ENCODE data around the gene SLC12A9.

DNA sequence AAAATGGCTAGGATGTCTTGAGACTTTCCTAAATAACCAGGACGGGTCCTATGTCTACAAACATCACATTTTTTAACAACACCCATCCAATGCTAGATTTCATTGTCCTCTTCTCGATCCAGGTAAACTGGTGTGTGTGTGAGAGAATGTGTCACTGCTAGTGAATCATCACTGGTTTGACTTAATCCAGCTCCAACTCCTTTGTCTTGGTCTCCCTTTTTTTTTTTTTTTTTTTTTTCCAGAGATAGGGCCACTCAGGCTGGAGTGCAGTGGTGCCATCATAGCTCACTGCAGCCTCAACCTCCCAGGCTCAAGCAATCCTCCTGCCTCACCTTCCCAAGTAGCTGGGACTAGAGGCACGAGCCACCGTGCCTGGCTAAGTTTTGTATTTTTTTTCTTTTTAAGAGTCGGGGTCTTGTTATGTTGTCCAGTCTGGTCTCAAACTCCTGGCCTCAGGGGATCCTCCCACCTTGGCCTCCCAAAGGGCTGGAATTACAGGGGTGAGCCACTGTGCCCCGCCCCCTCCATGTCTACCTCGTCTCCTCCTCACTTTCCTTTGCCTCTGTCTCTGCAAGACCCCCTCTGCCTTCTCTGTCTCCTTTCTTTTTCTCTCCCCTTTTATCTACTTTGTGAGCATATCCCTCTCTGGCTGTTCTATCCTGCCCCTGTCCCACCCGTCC lies 39.2 kb downstream of the SLC12A9 start:
- TF ChIP-seq, protein P1, sequence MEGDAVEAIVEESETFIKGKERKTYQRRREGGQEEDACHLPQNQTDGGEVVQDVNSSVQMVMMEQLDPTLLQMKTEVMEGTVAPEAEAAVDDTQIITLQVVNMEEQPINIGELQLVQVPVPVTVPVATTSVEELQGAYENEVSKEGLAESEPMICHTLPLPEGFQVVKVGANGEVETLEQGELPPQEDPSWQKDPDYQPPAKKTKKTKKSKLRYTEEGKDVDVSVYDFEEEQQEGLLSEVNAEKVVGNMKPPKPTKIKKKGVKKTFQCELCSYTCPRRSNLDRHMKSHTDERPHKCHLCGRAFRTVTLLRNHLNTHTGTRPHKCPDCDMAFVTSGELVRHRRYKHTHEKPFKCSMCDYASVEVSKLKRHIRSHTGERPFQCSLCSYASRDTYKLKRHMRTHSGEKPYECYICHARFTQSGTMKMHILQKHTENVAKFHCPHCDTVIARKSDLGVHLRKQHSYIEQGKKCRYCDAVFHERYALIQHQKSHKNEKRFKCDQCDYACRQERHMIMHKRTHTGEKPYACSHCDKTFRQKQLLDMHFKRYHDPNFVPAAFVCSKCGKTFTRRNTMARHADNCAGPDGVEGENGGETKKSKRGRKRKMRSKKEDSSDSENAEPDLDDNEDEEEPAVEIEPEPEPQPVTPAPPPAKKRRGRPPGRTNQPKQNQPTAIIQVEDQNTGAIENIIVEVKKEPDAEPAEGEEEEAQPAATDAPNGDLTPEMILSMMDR (IDR thresholded peaks at IDR 0.05) = no peak
- no peak for TF ChIP-seq POLR2AphosphoS5 (IDR thresholded peaks at IDR 0.05)
- TF ChIP-seq POLR2A (IDR thresholded peaks at IDR 0.05) = no peak
